Neural crest cell (in vitro differentiated cells): Measurements from ENCODE around the gene FSTL4. TPM values are rescaled to one million over a fixed set of nuclear protein-coding genes. Genes with fewer than 3 reads are reported as not detected.

Experiments used
- DNase-seq: peaks from one replicate; pipeline ENCODE4 v3.0.0; 2021; ENCODE audit warnings: low read depth, mixed read lengths, low spot score
- H3K27ac Mint-ChIP-seq: one replicate; pipeline ENCODE4 v1.8.0; 2021; ENCODE audit warnings: mild to moderate bottlenecking, mixed read lengths; ENCODE audit not compliant: unreplicated experiment
- H3K27me3 Mint-ChIP-seq: 2 replicates; pipeline ENCODE4 v1.8.0; 2021; ENCODE audit warnings: low read depth, mild to moderate bottlenecking, mixed read lengths
- H3K36me3 Mint-ChIP-seq: 2 replicates; pipeline ENCODE4 v1.8.0; 2021; ENCODE audit warnings: low read depth, mild to moderate bottlenecking, mixed read lengths
- H3K4me1 Mint-ChIP-seq: 2 replicates; pipeline ENCODE4 v1.8.0; 2021; ENCODE audit warnings: mixed read lengths
- H3K4me3 Mint-ChIP-seq: one replicate; pipeline ENCODE4 v1.8.0; 2021; ENCODE audit warnings: mild to moderate bottlenecking, mixed read lengths
- H3K9me3 Mint-ChIP-seq: 2 replicates; pipeline ENCODE4 v1.8.0; 2021; ENCODE audit warnings: mixed read lengths
- CTCF ChIP-seq: fragments of 200-600 bp; sonication (generic); conservative IDR thresholded peaks from 2 replicates; pipeline ENCODE4 v1.5.0; 2021; ENCODE audit warnings: antibody characterized with exemption, mild to moderate bottlenecking
- total RNA-seq: library from RNA; stranded (reverse); gene quantifications from 2 replicates; pipeline ENCODE4 v1.2.1, GENCODE V29; 2021

FSTL4 gene
- total RNA-seq, 1 donor from 2014 or later, result 2.0 TPM

- no peak for DNase-seq
- peaks cover 39% of the 10 kb centered on the region for H3K27me3 Mint-ChIP-seq
- H3K4me3 Mint-ChIP-seq, result no peak overlapping the region
- H3K9me3 Mint-ChIP-seq, result no peaks in the 10 kb centered on the region
- no peak overlapping the region for H3K27ac Mint-ChIP-seq
- no peaks in the 10 kb centered on the region for H3K36me3 Mint-ChIP-seq
- no peak for TF ChIP-seq CTCF
- no peaks in the 10 kb centered on the region for H3K4me1 Mint-ChIP-seq
These were observed 9.4 kb downstream of the FSTL4 start for GRCh38 chr5:133602835-133603380.

- Mint-ChIP-seq H3K27me3 (peaks cover 20% of the 10 kb centered on the region), H3K9me3 (no peaks in the 10 kb centered on the region), H3K4me1 (no peaks in the 10 kb centered on the region), H3K36me3 (no peaks in the 10 kb centered on the region), H3K4me3 (no peak overlapping the region), H3K27ac (no peak overlapping the region)
- no peak for TF ChIP-seq CTCF
- no peak for DNase-seq
These were observed 12.7 kb downstream of the FSTL4 start for GRCh38 chr5:133599600-133599999.

GRCh38 chr5:133599044-133599443, 13.3 kb downstream of the FSTL4 start:
- no peaks in the 10 kb centered on the region for H3K4me1 Mint-ChIP-seq
- no peak for TF ChIP-seq CTCF
- no peak overlapping the region for H3K27ac Mint-ChIP-seq
- H3K4me3 Mint-ChIP-seq, result no peak overlapping the region
- no peaks in the 10 kb centered on the region for H3K36me3 Mint-ChIP-seq
- H3K27me3 Mint-ChIP-seq, result peaks cover 17% of the 10 kb centered on the region
- H3K9me3 Mint-ChIP-seq, result no peaks in the 10 kb centered on the region
- no peak for DNase-seq

- DNase-seq, result no peak
- H3K4me3 Mint-ChIP-seq, result no peak overlapping the region
- no peaks in the 10 kb centered on the region for H3K4me1 Mint-ChIP-seq
- no peaks in the 10 kb centered on the region for H3K9me3 Mint-ChIP-seq
- peaks cover 3% of the 10 kb centered on the region for H3K27me3 Mint-ChIP-seq
- no peaks in the 10 kb centered on the region for H3K36me3 Mint-ChIP-seq
- no peak for TF ChIP-seq CTCF
- H3K27ac Mint-ChIP-seq, result no peak overlapping the region
These were observed 16.3 kb downstream of the FSTL4 start for GRCh38 chr5:133596049-133596448.

- Mint-ChIP-seq H3K27ac (no peak overlapping the region), H3K9me3 (no peaks in the 10 kb centered on the region), H3K27me3 (peaks cover 2% of the 10 kb centered on the region), H3K36me3 (no peaks in the 10 kb centered on the region), H3K4me1 (no peaks in the 10 kb centered on the region), H3K4me3 (no peak overlapping the region)
- no peak for DNase-seq
- TF ChIP-seq CTCF, result no peak
These were observed 16.9 kb downstream of the FSTL4 start for GRCh38 chr5:133595465-133595864.

- no peak for TF ChIP-seq CTCF
- H3K4me1 Mint-ChIP-seq, result no peaks in the 10 kb centered on the region
- H3K27me3 Mint-ChIP-seq, result no peaks in the 10 kb centered on the region
- H3K36me3 Mint-ChIP-seq, result no peaks in the 10 kb centered on the region
- no peak overlapping the region for H3K27ac Mint-ChIP-seq
- H3K9me3 Mint-ChIP-seq, result no peaks in the 10 kb centered on the region
- DNase-seq, result no peak
- H3K4me3 Mint-ChIP-seq, result no peak overlapping the region
These were observed 23.1 kb downstream of the FSTL4 start for GRCh38 chr5:133589286-133589685.
